HCT116 (cell line): ENCODE results near the gene THBS4. TPM values are rescaled to one million over a fixed set of nuclear protein-coding genes. Genes with fewer than 3 reads are reported as not detected.
A peak's percentile ranks its signal among the peaks of the same experiment; 100 is the strongest.

Experiments used
- ATAC-seq: fragments of 200-7000 bp; cut with Tn5 transposase; 2 replicates; pipeline ENCODE4 v1.9.1; 2020; ENCODE audit warnings: mild to moderate bottlenecking, moderate library complexity
- BruUV-seq: library from RNA; stranded (reverse); fragments of 400-500 nt; replicated peaks from 2 replicates; lab custom pipeline; 2021; lab: Mats Ljungman, UMichigan
- CTCF ChIA-PET: fragments of 300-600 bp; sonication (Branson Sonifier 250); formaldehyde crosslinking; loops from one replicate; lab custom pipeline; 2021; ENCODE audit warnings: antibody characterized with exemption; lab: Charles Lee
- POLR2A ChIA-PET: fragments of 300-600, 350-600 bp; sonication (Branson Sonifier 250); formaldehyde crosslinking; loops from one replicate; lab custom pipeline; 2021; ENCODE audit warnings: antibody characterized with exemption; lab: Charles Lee
- RAD21 ChIA-PET, 2 experiments: fragments of 300-600 bp; sonication (Branson Sonifier 250); formaldehyde crosslinking; loops; one replicate each; lab custom pipeline; 2023; ENCODE audit warnings: low total read pairs in 2 of 2; ENCODE audit not compliant: uncharacterized antibody in 2 of 2, unreplicated experiment in 2 of 2, low non-redundant PET in 1 of 2; lab: Charles Lee
- DNase-seq: peaks from one replicate; pipeline ENCODE4 v3.0.0-alpha.2; 2010; ENCODE audit warnings: low read depth, low spot score
- H2AFZ ChIP-seq: fragments of 200-600 bp; shearing (Covaris generic), sonication (generic); 2 replicates; pipeline ENCODE4 v1.6.1; 2017; ENCODE audit warnings: low read depth, mixed run types, mixed read lengths, antibody characterized with exemption, low read length; ENCODE audit not compliant: poor library complexity, severe bottlenecking
- H3K27ac ChIP-seq: 2 replicates; pipeline ENCODE4 v1.5.1; 2012; ENCODE audit warnings: low read depth, low read length
- H3K27me3 ChIP-seq: fragments of 200-600 bp; sonication (generic); 2 replicates; pipeline ENCODE4 v1.6.1; 2016; ENCODE audit warnings: mixed run types, low read length, mixed read lengths; ENCODE audit not compliant: insufficient read depth
- H3K36me3 ChIP-seq, 2 experiments: fragments of 200-500 bp in 1 of 2; fragments of 200-600 bp in 1 of 2; sonication (Bioruptor generic) in 1 of 2; sonication (generic) in 1 of 2; 2 replicates each; pipeline versions ENCODE4 v1.5.1 to v1.6.1; 2014 to 2016; ENCODE audit warnings: low read length in 2 of 2, inconsistent platforms in 1 of 2, mixed read lengths in 1 of 2, mixed run types in 1 of 2; ENCODE audit not compliant: insufficient read depth in 2 of 2, control insufficient read depth in 1 of 2
- H3K4me1 ChIP-seq, 2 experiments: fragments of 200-600 bp in 1 of 2; sonication (generic) in 1 of 2; 2 replicates each; pipeline versions ENCODE4 v1.5.1 to v1.6.1; 2012 to 2017; ENCODE audit warnings: low read length in 2 of 2, inconsistent platforms in 1 of 2, mild to moderate bottlenecking in 1 of 2, mixed read lengths in 1 of 2, mixed run types in 1 of 2, moderate library complexity in 1 of 2; ENCODE audit not compliant: insufficient read depth in 2 of 2, control insufficient read depth in 1 of 2
- H3K4me2 ChIP-seq: fragments of 200-600 bp; sonication (generic); 2 replicates; pipeline ENCODE4 v1.6.1; 2017; ENCODE audit warnings: mixed run types, low read length, mixed read lengths
- H3K4me3 ChIP-seq, 2 experiments: fragments of 200-600 bp in 1 of 2; sonication (generic) in 1 of 2; replicated peaks in 1 of 2; 2 replicates each; pipeline ENCODE4 v1.5.1; 2011 to 2016; ENCODE audit warnings: low read length in 2 of 2, control low read depth in 1 of 2, low read depth in 1 of 2, mild to moderate bottlenecking in 1 of 2, mixed read lengths in 1 of 2, mixed run types in 1 of 2
- H3K79me2 ChIP-seq: fragments of 200-600 bp; sonication (generic); 2 replicates; pipeline ENCODE4 v1.6.1; 2017; ENCODE audit warnings: mild to moderate bottlenecking, mixed run types, low read length, moderate library complexity, mixed read lengths; ENCODE audit not compliant: insufficient read depth
- H3K9ac ChIP-seq: fragments of 200-600 bp; sonication (generic); 2 replicates; pipeline ENCODE4 v1.6.1; 2016; ENCODE audit warnings: low read length, mixed read lengths
- H3K9me2 ChIP-seq: fragments of 200-600 bp; sonication (generic), shearing (Covaris generic); 2 replicates; pipeline ENCODE4 v1.6.1; 2017; ENCODE audit warnings: mixed run types, mild to moderate bottlenecking, moderate library complexity; ENCODE audit not compliant: insufficient read depth
- H3K9me3 ChIP-seq, 2 experiments: fragments of 200-500 bp in 1 of 2; fragments of 200-600 bp in 1 of 2; sonication (Bioruptor generic) in 1 of 2; sonication (generic) in 1 of 2; 2 replicates each; pipeline ENCODE4 v1.6.1; 2014 to 2017; ENCODE audit warnings: low read length in 2 of 2, mixed read lengths in 2 of 2, inconsistent platforms in 1 of 2, low read depth in 1 of 2, mild to moderate bottlenecking in 1 of 2, mixed run types in 1 of 2, moderate library complexity in 1 of 2; ENCODE audit not compliant: control insufficient read depth in 1 of 2, insufficient read depth in 1 of 2
- H4K20me1 ChIP-seq: fragments of 200-600 bp; sonication (generic), shearing (Covaris generic); 2 replicates; pipeline ENCODE4 v1.6.1; 2017; ENCODE audit warnings: mixed run types, mild to moderate bottlenecking, moderate library complexity; ENCODE audit not compliant: insufficient read depth
- EGR1 ChIP-seq: IDR thresholded peaks from 2 replicates; pipeline ENCODE4 v1.6.1; 2012; ENCODE audit warnings: low read depth
- ELF1 ChIP-seq: IDR thresholded peaks from 2 replicates; pipeline ENCODE4 v1.6.1; 2012; ENCODE audit warnings: low read depth, borderline replicate concordance
- YY1 ChIP-seq: IDR thresholded peaks from 2 replicates; pipeline ENCODE4 v1.6.1; 2011; ENCODE audit warnings: low read length, low read depth, moderate library complexity, mild to moderate bottlenecking; ENCODE audit not compliant: insufficient replicate concordance; ENCODE audit errors: extremely low read depth
- intact Hi-C: fragments of 100-400 bp; cut with micrococcal nuclease; formaldehyde crosslinking; loops from 2 replicates; pipeline ENCODE4 v1.10.0; 2022
- total RNA-seq: library from RNA; stranded (reverse); gene quantifications from one replicate; pipeline ENCODE4 v1.2.1, GENCODE V29; 2021; ENCODE audit not compliant: unreplicated experiment
- TF ChIP-seq, protein P1 (sequence below): IDR thresholded peaks from 2 replicates; pipeline ENCODE4 v1.6.1; 2011; ENCODE audit warnings: mild to moderate bottlenecking, low read length, moderate library complexity; ENCODE audit not compliant: insufficient replicate concordance; ENCODE audit errors: extremely low read depth
- TF ChIP-seq, protein P2 (sequence below): IDR thresholded peaks from 2 replicates; pipeline ENCODE4 v1.6.1; 2012; ENCODE audit warnings: low read depth

Gene THBS4
- total RNA-seq, 1 experiment from 2014 or later: 1.5 TPM

DNA sequence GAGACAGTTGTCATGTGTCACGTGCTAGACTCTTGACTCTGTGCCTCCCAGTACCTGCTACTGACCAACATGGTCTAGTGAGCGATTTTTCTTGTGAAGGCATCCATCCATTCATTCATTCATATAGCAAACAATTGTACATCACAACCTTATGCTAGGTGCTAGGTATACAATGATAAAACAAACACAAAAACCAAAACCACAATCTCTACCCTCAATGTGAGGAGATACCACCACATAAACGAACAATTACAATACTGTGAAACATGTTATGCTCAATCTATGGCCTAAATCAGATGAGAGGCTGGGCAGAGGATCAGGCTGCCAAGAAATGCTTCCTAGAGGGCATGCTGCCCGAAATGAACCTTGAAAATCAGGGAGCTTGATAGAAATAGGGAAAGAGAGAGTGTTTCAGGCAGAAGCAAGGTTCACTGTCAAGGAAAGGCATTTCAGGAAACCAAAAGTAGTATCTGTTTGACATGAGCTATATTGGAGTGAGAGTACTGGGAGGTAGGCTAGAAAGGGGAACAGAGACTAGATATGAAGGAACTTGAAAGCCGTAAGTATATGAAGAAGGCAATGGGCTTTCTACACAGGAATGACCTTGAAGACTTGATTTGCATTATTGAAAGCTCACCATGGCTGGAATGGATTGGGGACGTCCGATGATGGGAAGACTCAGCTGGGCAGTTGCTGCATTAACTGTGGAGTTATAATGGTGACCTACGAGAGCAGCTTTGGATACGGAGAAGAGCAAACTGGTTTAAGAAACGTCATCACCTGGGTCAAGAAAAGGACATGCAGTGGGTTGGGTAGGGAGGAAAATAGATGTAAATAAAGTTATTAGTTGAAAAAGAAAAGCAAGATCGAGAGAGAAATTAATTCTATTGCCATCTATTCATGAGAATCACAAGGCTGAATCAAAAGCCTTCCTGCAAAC is 90.1 kb downstream of the THBS4 start:
- DNase-seq (no peak), ATAC-seq (no peak)
- H3K4me1 ChIP-seq: peaks cover 6 to 14% of the 10 kb centered on the region in 2 experiments; a peak in 2 of 4 replicates
- TF ChIP-seq, protein P1, sequence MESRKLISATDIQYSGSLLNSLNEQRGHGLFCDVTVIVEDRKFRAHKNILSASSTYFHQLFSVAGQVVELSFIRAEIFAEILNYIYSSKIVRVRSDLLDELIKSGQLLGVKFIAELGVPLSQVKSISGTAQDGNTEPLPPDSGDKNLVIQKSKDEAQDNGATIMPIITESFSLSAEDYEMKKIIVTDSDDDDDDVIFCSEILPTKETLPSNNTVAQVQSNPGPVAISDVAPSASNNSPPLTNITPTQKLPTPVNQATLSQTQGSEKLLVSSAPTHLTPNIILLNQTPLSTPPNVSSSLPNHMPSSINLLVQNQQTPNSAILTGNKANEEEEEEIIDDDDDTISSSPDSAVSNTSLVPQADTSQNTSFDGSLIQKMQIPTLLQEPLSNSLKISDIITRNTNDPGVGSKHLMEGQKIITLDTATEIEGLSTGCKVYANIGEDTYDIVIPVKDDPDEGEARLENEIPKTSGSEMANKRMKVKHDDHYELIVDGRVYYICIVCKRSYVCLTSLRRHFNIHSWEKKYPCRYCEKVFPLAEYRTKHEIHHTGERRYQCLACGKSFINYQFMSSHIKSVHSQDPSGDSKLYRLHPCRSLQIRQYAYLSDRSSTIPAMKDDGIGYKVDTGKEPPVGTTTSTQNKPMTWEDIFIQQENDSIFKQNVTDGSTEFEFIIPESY: no peak
- TF ChIP-seq EGR1 (no peak), YY1 (no peak), ELF1 (no peak)
- TF ChIP-seq, protein P2, sequence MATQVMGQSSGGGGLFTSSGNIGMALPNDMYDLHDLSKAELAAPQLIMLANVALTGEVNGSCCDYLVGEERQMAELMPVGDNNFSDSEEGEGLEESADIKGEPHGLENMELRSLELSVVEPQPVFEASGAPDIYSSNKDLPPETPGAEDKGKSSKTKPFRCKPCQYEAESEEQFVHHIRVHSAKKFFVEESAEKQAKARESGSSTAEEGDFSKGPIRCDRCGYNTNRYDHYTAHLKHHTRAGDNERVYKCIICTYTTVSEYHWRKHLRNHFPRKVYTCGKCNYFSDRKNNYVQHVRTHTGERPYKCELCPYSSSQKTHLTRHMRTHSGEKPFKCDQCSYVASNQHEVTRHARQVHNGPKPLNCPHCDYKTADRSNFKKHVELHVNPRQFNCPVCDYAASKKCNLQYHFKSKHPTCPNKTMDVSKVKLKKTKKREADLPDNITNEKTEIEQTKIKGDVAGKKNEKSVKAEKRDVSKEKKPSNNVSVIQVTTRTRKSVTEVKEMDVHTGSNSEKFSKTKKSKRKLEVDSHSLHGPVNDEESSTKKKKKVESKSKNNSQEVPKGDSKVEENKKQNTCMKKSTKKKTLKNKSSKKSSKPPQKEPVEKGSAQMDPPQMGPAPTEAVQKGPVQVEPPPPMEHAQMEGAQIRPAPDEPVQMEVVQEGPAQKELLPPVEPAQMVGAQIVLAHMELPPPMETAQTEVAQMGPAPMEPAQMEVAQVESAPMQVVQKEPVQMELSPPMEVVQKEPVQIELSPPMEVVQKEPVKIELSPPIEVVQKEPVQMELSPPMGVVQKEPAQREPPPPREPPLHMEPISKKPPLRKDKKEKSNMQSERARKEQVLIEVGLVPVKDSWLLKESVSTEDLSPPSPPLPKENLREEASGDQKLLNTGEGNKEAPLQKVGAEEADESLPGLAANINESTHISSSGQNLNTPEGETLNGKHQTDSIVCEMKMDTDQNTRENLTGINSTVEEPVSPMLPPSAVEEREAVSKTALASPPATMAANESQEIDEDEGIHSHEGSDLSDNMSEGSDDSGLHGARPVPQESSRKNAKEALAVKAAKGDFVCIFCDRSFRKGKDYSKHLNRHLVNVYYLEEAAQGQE: no peak
- H3K9me3 ChIP-seq: no peaks in the 10 kb centered on the region; a peak in 1 of 4 replicates
- no peak overlapping the region for H3K27ac ChIP-seq
- POLR2A ChIA-PET: no interaction called here
- RAD21 ChIA-PET: no interaction called here
- H3K36me3 ChIP-seq: no peaks in the 10 kb centered on the region
- intact Hi-C loops: no loop called here
- peak overlapping the region; percentile 21; the same call in 1 of the 2 replicates for H3K4me2 ChIP-seq
- H3K4me3 ChIP-seq: no peak overlapping the region
- no peak overlapping the region for H3K9ac ChIP-seq
- CTCF ChIA-PET: no interaction called here
- H4K20me1 ChIP-seq: no peaks in the 10 kb centered on the region
- H3K27me3 ChIP-seq: no peaks in the 10 kb centered on the region
- H3K79me2 ChIP-seq: no peaks in the 10 kb centered on the region
- no peaks in the 10 kb centered on the region for H3K9me2 ChIP-seq
- no peak overlapping the region for H2AFZ ChIP-seq
- BruUV-seq: no TSS peak
